Endothelial cell (in vitro differentiated cells): Measurements from ENCODE around the gene SSBP3. TPM values are rescaled to one million over a fixed set of nuclear protein-coding genes. Genes with fewer than 3 reads are reported as not detected.

Experiments used
- DNase-seq: peaks from one replicate; pipeline ENCODE4 v3.0.0; 2021; ENCODE audit warnings: low spot score
- H3K27ac Mint-ChIP-seq: one replicate; pipeline ENCODE4 v1.8.0; 2021; ENCODE audit warnings: mixed read lengths, inconsistent platforms; ENCODE audit not compliant: unreplicated experiment
- H3K27me3 Mint-ChIP-seq: one replicate; pipeline ENCODE4 v1.8.0; 2021; ENCODE audit warnings: mild to moderate bottlenecking, moderate library complexity, mixed read lengths, inconsistent platforms; ENCODE audit not compliant: unreplicated experiment
- H3K36me3 Mint-ChIP-seq: one replicate; pipeline ENCODE4 v1.8.0; 2021; ENCODE audit warnings: mild to moderate bottlenecking, low read depth, mixed read lengths, inconsistent platforms; ENCODE audit not compliant: unreplicated experiment
- H3K4me1 Mint-ChIP-seq: one replicate; pipeline ENCODE4 v1.8.0; 2021; ENCODE audit warnings: mild to moderate bottlenecking, mixed read lengths, inconsistent platforms; ENCODE audit not compliant: unreplicated experiment
- H3K4me3 Mint-ChIP-seq: one replicate; pipeline ENCODE4 v1.8.0; 2021; ENCODE audit warnings: mild to moderate bottlenecking, mixed read lengths, inconsistent platforms; ENCODE audit not compliant: unreplicated experiment
- H3K9me3 Mint-ChIP-seq: one replicate; pipeline ENCODE4 v1.8.0; 2021; ENCODE audit warnings: mixed read lengths, inconsistent platforms; ENCODE audit not compliant: unreplicated experiment
- total RNA-seq: library from RNA; stranded (reverse); fragmentation: NEBNext Ultra II Directional; extraction: Animal tissue kit (Norgen Biotek cat#: 25700); gene quantifications from one replicate; pipeline ENCODE4 v1.2.1, GENCODE V29; 2021; ENCODE audit not compliant: unreplicated experiment
- TF ChIP-seq, protein P1 (sequence below): fragments of 200-600 bp; sonication (generic); IDR thresholded peaks from one replicate; pipeline ENCODE4 v1.5.0; 2021; ENCODE audit warnings: antibody characterized with exemption; ENCODE audit not compliant: unreplicated experiment

Gene SSBP3
- total RNA-seq, 1 donor from 2014 or later, result 142 TPM

DNA sequence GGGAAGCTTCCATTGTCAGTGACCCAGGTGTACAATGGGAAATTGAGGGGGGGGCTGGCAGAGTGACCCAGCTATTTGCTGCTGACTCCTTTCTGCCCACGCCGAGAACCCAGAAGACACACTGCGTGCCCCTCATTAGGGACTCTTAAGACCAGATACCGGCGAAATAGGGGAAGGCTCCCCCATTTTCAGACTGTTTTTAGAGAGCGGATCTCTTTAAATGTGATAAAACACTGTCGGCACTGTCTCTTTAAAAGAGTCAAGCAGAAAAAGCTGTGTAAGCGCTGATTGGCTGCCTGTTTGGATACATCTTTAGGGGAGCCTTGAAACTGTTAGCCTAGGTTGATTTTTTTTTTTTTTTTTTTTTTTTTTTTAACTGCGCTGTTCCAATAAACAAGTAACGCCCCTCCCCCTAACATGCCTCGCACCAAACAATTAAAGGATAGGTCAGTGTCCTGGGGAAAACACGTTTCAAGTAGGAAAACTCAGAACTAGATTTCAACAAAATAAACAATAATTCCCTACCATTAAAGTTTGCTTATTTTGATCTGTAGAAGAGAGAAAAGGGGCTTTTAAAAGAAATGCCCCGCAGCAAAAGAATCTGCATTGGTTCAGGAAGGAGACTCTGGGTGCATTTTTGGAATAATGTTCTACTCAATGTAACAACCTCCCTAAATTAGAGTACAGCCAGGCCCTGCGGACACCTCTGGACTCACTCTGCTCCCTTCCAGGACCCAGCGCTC is 1.4 kb upstream of the SSBP3 start:
- TF ChIP-seq, protein P1, sequence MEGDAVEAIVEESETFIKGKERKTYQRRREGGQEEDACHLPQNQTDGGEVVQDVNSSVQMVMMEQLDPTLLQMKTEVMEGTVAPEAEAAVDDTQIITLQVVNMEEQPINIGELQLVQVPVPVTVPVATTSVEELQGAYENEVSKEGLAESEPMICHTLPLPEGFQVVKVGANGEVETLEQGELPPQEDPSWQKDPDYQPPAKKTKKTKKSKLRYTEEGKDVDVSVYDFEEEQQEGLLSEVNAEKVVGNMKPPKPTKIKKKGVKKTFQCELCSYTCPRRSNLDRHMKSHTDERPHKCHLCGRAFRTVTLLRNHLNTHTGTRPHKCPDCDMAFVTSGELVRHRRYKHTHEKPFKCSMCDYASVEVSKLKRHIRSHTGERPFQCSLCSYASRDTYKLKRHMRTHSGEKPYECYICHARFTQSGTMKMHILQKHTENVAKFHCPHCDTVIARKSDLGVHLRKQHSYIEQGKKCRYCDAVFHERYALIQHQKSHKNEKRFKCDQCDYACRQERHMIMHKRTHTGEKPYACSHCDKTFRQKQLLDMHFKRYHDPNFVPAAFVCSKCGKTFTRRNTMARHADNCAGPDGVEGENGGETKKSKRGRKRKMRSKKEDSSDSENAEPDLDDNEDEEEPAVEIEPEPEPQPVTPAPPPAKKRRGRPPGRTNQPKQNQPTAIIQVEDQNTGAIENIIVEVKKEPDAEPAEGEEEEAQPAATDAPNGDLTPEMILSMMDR, result no peak
- peak overlapping the region; percentile 100 for H3K27ac Mint-ChIP-seq
- peaks cover 9% of the 10 kb centered on the region for H3K36me3 Mint-ChIP-seq
- H3K27me3 Mint-ChIP-seq, result peaks cover 9% of the 10 kb centered on the region
- peak overlapping the region; percentile 94 for H3K4me3 Mint-ChIP-seq
- peaks cover 48% of the 10 kb centered on the region for H3K4me1 Mint-ChIP-seq
- no peaks in the 10 kb centered on the region for H3K9me3 Mint-ChIP-seq
- DNase-seq, result peak; percentile 41

DNA sequence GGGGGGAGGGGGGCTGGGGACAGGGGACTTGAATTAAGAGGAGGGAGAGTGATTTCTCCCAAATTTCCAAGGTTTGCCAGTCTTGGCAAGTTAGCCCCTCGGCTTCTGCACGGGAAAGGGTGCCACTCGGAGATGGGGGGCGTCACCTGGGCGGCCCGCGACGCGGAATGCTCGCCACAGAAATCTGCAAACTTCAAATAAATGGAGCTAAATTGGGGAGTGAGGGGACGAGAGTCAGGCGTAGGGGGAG is 885 bp upstream of the SSBP3 start:
- H3K9me3 Mint-ChIP-seq, result no peaks in the 10 kb centered on the region
- H3K27me3 Mint-ChIP-seq, result peaks cover 9% of the 10 kb centered on the region
- peak overlapping the region; percentile 94 for H3K4me3 Mint-ChIP-seq
- TF ChIP-seq, protein P1, result no peak
- H3K27ac Mint-ChIP-seq, result peak overlapping the region; percentile 98
- peaks cover 53% of the 10 kb centered on the region for H3K4me1 Mint-ChIP-seq
- peaks cover 14% of the 10 kb centered on the region for H3K36me3 Mint-ChIP-seq
- DNase-seq, result peak; percentile 29

DNA sequence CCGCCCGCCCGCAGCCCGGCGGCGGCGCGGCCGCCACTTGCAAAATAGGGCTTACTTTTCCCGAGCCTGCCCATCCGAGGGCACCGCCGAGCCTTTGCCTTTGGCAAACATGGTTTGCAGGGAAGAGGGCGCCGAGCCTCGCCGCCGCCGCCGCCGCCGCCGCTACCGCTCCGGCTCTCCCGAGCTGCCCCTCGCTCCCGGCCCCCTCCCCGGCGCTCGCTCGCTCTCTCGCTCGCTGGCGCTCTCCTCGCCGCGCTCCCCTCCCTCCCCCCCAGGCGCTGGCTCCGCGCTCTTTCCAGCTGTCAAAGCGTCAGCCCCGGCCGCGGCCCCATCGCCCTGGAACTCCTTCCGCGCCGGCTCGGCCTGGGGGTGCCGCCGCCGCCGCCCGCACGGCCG is 298 bp downstream of the SSBP3 start:
- no peak overlapping the region for H3K4me3 Mint-ChIP-seq
- DNase-seq, result peak; percentile 43
- no peaks in the 10 kb centered on the region for H3K9me3 Mint-ChIP-seq
- TF ChIP-seq, protein P1, result no peak
- no peak overlapping the region for H3K27ac Mint-ChIP-seq
- peaks cover 65% of the 10 kb centered on the region for H3K4me1 Mint-ChIP-seq
- peaks cover 25% of the 10 kb centered on the region for H3K36me3 Mint-ChIP-seq
- peaks cover 7% of the 10 kb centered on the region for H3K27me3 Mint-ChIP-seq

DNA sequence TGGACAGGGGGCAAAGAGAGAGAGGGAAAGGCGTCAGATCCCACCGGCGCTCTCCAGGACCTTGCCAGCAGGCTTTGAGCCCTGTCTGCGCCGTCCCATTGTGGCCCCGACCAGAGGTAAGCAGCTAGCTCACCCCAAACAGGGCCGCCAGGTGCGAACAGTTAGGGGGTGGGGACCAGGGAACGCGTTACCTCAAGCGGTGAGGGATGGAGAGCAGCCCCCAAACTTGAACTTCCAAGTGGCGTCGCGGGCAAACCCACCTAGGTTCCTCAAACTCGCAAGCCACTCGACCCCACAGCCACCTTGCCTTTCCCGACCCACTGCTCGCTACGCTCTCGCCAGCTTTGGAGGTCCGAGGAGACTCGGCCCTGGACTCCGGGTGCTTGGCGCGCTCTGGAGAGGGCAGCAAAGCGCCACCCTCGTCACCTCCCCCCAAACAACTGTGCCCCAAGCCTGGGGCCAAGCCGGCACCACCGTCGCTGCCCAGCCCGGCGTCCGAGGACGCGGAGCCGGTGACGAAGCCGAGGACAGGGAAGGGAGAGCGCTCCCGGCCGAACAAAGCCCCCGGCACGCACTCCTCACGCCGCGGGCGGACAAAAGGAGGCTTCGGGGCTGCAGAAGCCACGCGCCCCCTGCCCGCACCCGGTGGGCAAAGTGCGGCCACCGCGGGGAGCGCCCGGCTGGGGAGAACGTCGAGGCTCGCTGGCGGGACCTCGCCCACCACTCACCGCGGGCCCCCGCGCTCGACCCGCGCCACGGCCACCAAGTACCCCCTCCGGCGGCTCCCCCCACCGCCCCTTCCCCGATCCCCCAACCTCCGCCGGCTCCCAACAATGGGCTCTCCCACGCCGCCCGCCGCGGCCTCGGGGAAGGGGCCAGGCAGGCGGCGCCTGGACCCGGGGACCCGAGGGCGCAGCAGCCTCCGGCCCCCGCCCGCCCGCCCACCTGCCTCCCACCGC is 976 bp downstream of the SSBP3 start:
- Mint-ChIP-seq H3K4me3 (peak overlapping the region; percentile 92), H3K36me3 (peaks cover 31% of the 10 kb centered on the region), H3K4me1 (peaks cover 71% of the 10 kb centered on the region), H3K27ac (no peak overlapping the region), H3K27me3 (peaks cover 5% of the 10 kb centered on the region), H3K9me3 (no peaks in the 10 kb centered on the region)
- TF ChIP-seq, protein P1, result no peak
- peak; percentile 33 for DNase-seq

DNA sequence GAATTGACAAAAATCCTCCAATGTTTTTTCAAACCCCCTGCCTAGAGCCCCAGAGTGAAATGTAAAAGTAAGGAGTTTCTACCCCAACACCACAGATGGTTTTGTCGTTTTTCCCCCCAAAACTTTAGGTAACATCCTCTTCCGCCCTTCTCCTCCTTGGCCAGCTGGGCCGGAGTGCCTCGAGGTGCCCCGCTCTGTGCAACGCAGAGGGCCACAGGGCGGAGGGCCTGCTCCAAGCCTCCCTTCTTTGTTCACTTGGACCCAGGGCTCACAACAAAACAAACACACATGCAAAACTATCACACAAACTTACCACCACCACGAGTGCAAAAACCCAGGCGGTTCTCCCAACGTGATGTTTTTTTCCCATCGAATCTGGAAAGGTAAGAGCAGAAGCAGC is 1.9 kb downstream of the SSBP3 start:
- no peaks in the 10 kb centered on the region for H3K9me3 Mint-ChIP-seq
- peaks cover 64% of the 10 kb centered on the region for H3K4me1 Mint-ChIP-seq
- TF ChIP-seq, protein P1, result no peak
- DNase-seq, result no peak
- peak overlapping the region; percentile 42 for H3K27ac Mint-ChIP-seq
- peak overlapping the region; percentile 92 for H3K4me3 Mint-ChIP-seq
- peaks cover 3% of the 10 kb centered on the region for H3K27me3 Mint-ChIP-seq
- peaks cover 40% of the 10 kb centered on the region for H3K36me3 Mint-ChIP-seq
